Prostate gland (tissue), 2 donors: ENCODE results near the gene KCNE1.

Experiments
- CTCF ChIP-seq, 4 experiments: fragments of 200-600 bp in 2 of 4; fragments of 450-650 bp in 2 of 4; sonication (generic) in 2 of 4; IDR thresholded peaks; 1 replicate in 3 of 4; 2 replicates in 1 of 4; pipeline ENCODE4 v1.5.1; 2016 to 2019; ENCODE audit warnings: antibody characterized with exemption in 4 of 4, mild to moderate bottlenecking in 2 of 4, moderate library complexity in 2 of 4
- POLR2AphosphoS5 ChIP-seq: sonication (generic); formaldehyde crosslinking; IDR thresholded peaks from one replicate; pipeline ENCODE4 v1.6.1; 2017; ENCODE audit warnings: antibody characterized with exemption

GRCh38 chr21:34553151-34553952 lies 41.3 kb upstream of the KCNE1 start:
- no peak for TF ChIP-seq POLR2AphosphoS5
- TF ChIP-seq CTCF (IDR thresholded peaks at IDR 0.05), result no peak
